Spleen (tissue), 7 donors: Measurements from ENCODE around the gene SELL.

Experiments
- CTCF ChIP-seq, 11 experiments: fragments of 200-600 bp in 7 of 11; fragments of 450-650 bp in 4 of 11; sonication (generic) in 4 of 11; IDR thresholded peaks in 8 of 11; conservative IDR thresholded peaks in 3 of 11; 1 replicate in 7 of 11; 2 replicates in 4 of 11; pipeline versions ENCODE4 v1.4.0 to v1.8.0; 2016 to 2021; ENCODE audit warnings: antibody characterized with exemption in 11 of 11, inconsistent platforms in 4 of 11, mild to moderate bottlenecking in 1 of 11
- POLR2A ChIP-seq, 3 donors: fragments of 450-650 bp; IDR thresholded peaks; one replicate each; pipeline ENCODE4 v1.5.1; 2017; ENCODE audit warnings: antibody characterized with exemption in 3 of 3, mild to moderate bottlenecking in 1 of 3
- donor health status: DM: no; HTN: no; CAD: no; lungs with moderate emphysema.
- donor health status: DM: no; HTN: no; CAD: no.
- donor health status: DM: no; HTN: no; CAD: no.

- TF ChIP-seq POLR2A (IDR thresholded peaks at IDR 0.05) (no peak), CTCF (IDR thresholded peaks at IDR 0.05 in 8 of 11, conservative IDR thresholded peaks at IDR 0.05 in 3 of 11) (peak in 7 of 11 experiments; percentile 8 to 44 (median 20))
Observed at GRCh38 chr1:169694304-169695075, 16.9 kb downstream of the SELL start.
